HepG2 (cell line): ENCODE measurements around the gene DTX4. TPM values are rescaled to one million over a fixed set of nuclear protein-coding genes. Genes with fewer than 3 reads are reported as not detected.

Experiments
- FOXM1 ChIP-seq: sonication (generic); formaldehyde crosslinking; IDR thresholded peaks from 2 replicates; pipeline ENCODE4 v1.5.0; 2020; ENCODE audit warnings: missing genetic modification reagents
- NFE2L2 ChIP-seq: fragments of 150-350 bp; IDR thresholded peaks from 2 replicates; pipeline ENCODE4 v1.6.1; 2014; ENCODE audit warnings: low read length
- NRL ChIP-seq: sonication (generic); formaldehyde crosslinking; IDR thresholded peaks from 2 replicates; pipeline ENCODE4 v1.5.0; 2020; ENCODE audit warnings: missing genetic modification reagents, mild to moderate bottlenecking, moderate library complexity, borderline replicate concordance
- POLR2AphosphoS2 ChIP-seq: IDR thresholded peaks from 2 replicates; pipeline ENCODE4 v1.6.1; 2011; ENCODE audit warnings: low read depth, low read length, improper control_type of control experiment
- PRDM15 ChIP-seq: sonication (generic); formaldehyde crosslinking; IDR thresholded peaks from 2 replicates; pipeline ENCODE4 v1.4.0; 2020; ENCODE audit warnings: missing genetic modification reagents
- RARA ChIP-seq: IDR thresholded peaks from 2 replicates; pipeline ENCODE4 v1.6.1; 2016; ENCODE audit warnings: missing genetic modification reagents, missing compliant biosample characterization
- SSRP1 ChIP-seq: IDR thresholded peaks from 2 replicates; pipeline ENCODE4 v1.6.1; 2016; ENCODE audit warnings: control low read depth
- TAF1 ChIP-seq: sonication (generic); formaldehyde crosslinking; IDR thresholded peaks from 2 replicates; pipeline ENCODE4 v1.4.0; 2020; ENCODE audit warnings: missing genetic modification reagents
- ZNF12 ChIP-seq: sonication (generic); formaldehyde crosslinking; IDR thresholded peaks from 2 replicates; pipeline ENCODE4 v1.5.0; 2020; ENCODE audit warnings: missing genetic modification reagents
- ZNF235 ChIP-seq: sonication (generic); formaldehyde crosslinking; IDR thresholded peaks from 2 replicates; pipeline ENCODE4 v1.8.1; 2023; ENCODE audit warnings: mild to moderate bottlenecking, missing genetic modification reagents, borderline replicate concordance
- ZNF263 ChIP-seq: sonication (generic); formaldehyde crosslinking; IDR thresholded peaks from 2 replicates; pipeline ENCODE4 v1.4.0; 2020; ENCODE audit warnings: missing genetic modification reagents
- ZNF264 ChIP-seq: sonication (generic); formaldehyde crosslinking; IDR thresholded peaks from 2 replicates; pipeline ENCODE4 v1.4.0; 2020; ENCODE audit warnings: missing genetic modification reagents
- ZNF326 ChIP-seq: sonication (generic); formaldehyde crosslinking; IDR thresholded peaks from 2 replicates; pipeline ENCODE4 v1.4.0; 2020; ENCODE audit warnings: missing genetic modification reagents, borderline replicate concordance
- ZNF644 ChIP-seq: IDR thresholded peaks from 2 replicates; pipeline ENCODE4 v1.6.1; 2016; ENCODE audit warnings: low read depth
- ZNF709 ChIP-seq: sonication (generic); formaldehyde crosslinking; IDR thresholded peaks from 2 replicates; pipeline ENCODE4 v1.5.0; 2020; ENCODE audit warnings: mild to moderate bottlenecking, missing genetic modification reagents
- ZNF782 ChIP-seq: sonication (generic); formaldehyde crosslinking; IDR thresholded peaks from 2 replicates; pipeline ENCODE4 v1.4.0; 2020; ENCODE audit warnings: missing genetic modification reagents, mild to moderate bottlenecking, borderline replicate concordance
- polyA plus RNA-seq, 8 experiments: library from polyadenylated mRNA; depleted of rRNA in 3 of 8; stranded (reverse) in 7 of 8; unstranded in 1 of 8; fragments of >200 nt; fragmentation: Illumina TruSeq in 4 of 8; extraction: Trizol in 4 of 8; gene quantifications; 2 replicates each; pipeline versions ENCODE4 v1.2.1 to v1.2.3, GENCODE V29; 2011 to 2016; ENCODE audit warnings: low read depth in 4 of 8, missing spikeins in 1 of 8, mixed read lengths in 1 of 8; ENCODE audit not compliant: insufficient read depth in 1 of 8
- total RNA-seq, 5 experiments: library from RNA; depleted of rRNA; stranded (reverse); fragments of >200 nt; fragmentation: Illumina TruSeq; extraction: Trizol; gene quantifications; 2 replicates each; pipeline ENCODE4 v1.2.3, GENCODE V29; 2016; ENCODE audit warnings: low read depth in 1 of 5
- TF ChIP-seq, protein P1 (sequence below): sonication (generic); formaldehyde crosslinking; IDR thresholded peaks from 2 replicates; pipeline ENCODE4 v1.5.1; 2020; ENCODE audit warnings: mild to moderate bottlenecking, missing genetic modification reagents, borderline replicate concordance
- TF ChIP-seq, protein P2 (sequence below): sonication (generic); formaldehyde crosslinking; IDR thresholded peaks from 2 replicates; pipeline ENCODE4 v1.8.1; 2023; ENCODE audit warnings: mild to moderate bottlenecking, missing genetic modification reagents, borderline replicate concordance
- TF ChIP-seq, protein P3 (sequence below): sonication (generic); formaldehyde crosslinking; IDR thresholded peaks from 2 replicates; pipeline ENCODE4 v1.4.0; 2020; ENCODE audit warnings: mild to moderate bottlenecking, missing genetic modification reagents

The DTX4 gene
- total and polyA plus RNA-seq, 2 of the 13 experiments (the other 11 are each of a cell fraction or from before 2014, with no cell fraction given), result 0.67 to 5.6 TPM

DNA sequence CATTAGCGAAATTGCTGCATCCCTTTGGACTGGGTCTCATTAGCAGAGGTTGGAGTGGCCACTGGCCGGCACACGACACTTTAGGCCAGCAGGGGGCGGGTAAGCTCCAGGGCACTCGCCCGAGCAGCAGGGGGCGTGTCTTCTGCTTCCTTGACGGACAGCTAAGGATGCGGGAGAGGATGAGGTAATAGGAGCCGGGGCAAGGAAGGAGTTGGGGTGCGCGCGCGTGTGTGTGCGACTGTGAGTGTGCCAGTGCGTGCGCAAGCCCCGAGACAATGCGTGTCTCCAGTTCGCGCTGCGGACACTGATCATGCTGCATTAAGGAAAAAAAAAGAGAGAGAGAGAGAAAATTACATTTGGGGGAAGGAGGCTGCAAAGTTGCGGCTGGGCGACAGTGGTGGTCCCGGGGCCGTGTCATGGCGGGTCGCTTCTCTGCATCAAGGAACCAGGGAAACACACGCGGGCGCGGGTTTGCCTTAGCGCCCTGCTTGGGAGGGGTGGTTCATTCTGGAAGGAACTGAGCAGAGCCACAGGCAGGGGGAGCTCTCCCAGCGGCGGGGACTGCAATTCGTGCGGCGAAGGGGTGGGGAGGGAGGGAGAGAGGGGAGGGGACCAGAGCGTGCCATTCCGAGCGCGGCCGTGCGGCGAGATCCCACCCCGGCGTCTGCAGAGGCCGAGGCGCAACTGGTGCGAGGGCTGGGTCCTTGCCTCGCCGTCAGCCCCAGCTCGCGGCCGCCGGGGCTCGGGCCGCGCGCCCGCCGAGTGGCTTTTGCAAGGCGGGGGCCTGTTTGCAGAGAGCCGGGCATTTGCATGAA lies at the start of gene DTX4 (continued):
- TF ChIP-seq ZNF782 (CRISPR knock-in tag), result peak; percentile 82; the same call in 1 of the 2 replicates
- TF ChIP-seq NFE2L2, result no peak
- TF ChIP-seq, protein P1, sequence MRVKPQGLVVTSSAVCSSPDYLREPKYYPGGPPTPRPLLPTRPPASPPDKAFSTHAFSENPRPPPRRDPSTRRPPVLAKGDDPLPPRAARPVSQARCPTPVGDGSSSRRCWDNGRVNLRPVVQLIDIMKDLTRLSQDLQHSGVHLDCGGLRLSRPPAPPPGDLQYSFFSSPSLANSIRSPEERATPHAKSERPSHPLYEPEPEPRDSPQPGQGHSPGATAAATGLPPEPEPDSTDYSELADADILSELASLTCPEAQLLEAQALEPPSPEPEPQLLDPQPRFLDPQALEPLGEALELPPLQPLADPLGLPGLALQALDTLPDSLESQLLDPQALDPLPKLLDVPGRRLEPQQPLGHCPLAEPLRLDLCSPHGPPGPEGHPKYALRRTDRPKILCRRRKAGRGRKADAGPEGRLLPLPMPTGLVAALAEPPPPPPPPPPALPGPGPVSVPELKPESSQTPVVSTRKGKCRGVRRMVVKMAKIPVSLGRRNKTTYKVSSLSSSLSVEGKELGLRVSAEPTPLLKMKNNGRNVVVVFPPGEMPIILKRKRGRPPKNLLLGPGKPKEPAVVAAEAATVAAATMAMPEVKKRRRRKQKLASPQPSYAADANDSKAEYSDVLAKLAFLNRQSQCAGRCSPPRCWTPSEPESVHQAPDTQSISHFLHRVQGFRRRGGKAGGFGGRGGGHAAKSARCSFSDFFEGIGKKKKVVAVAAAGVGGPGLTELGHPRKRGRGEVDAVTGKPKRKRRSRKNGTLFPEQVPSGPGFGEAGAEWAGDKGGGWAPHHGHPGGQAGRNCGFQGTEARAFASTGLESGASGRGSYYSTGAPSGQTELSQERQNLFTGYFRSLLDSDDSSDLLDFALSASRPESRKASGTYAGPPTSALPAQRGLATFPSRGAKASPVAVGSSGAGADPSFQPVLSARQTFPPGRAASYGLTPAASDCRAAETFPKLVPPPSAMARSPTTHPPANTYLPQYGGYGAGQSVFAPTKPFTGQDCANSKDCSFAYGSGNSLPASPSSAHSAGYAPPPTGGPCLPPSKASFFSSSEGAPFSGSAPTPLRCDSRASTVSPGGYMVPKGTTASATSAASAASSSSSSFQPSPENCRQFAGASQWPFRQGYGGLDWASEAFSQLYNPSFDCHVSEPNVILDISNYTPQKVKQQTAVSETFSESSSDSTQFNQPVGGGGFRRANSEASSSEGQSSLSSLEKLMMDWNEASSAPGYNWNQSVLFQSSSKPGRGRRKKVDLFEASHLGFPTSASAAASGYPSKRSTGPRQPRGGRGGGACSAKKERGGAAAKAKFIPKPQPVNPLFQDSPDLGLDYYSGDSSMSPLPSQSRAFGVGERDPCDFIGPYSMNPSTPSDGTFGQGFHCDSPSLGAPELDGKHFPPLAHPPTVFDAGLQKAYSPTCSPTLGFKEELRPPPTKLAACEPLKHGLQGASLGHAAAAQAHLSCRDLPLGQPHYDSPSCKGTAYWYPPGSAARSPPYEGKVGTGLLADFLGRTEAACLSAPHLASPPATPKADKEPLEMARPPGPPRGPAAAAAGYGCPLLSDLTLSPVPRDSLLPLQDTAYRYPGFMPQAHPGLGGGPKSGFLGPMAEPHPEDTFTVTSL, result no peak; the same call in 1 of the 2 replicates
- TF ChIP-seq ZNF12 (CRISPR knock-in tag), result no peak; the same call in 1 of the 2 replicates
- no peak for TF ChIP-seq POLR2AphosphoS2
- no peak for TF ChIP-seq SSRP1 (CRISPR knock-in tag)
- TF ChIP-seq ZNF644 (CRISPR knock-in tag), result no peak
- TF ChIP-seq ZNF326 (CRISPR knock-in tag), result no peak
- no peak for TF ChIP-seq ZNF264 (CRISPR knock-in tag)
- TF ChIP-seq NRL (CRISPR knock-in tag), result no peak
- TF ChIP-seq, protein P2, sequence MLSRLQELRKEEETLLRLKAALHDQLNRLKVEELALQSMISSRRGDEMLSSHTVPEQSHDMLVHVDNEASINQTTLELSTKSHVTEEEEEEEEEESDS (CRISPR knock-in tag), result no peak
- TF ChIP-seq, protein P3, sequence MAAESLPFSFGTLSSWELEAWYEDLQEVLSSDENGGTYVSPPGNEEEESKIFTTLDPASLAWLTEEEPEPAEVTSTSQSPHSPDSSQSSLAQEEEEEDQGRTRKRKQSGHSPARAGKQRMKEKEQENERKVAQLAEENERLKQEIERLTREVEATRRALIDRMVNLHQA (CRISPR knock-in tag), result no peak
- TF ChIP-seq ZNF235, result no peak
- TF ChIP-seq TAF1 (CRISPR knock-in tag), result no peak
- peak; percentile 13; the same call in 1 of the 2 replicates for TF ChIP-seq ZNF263 (CRISPR knock-in tag)
- TF ChIP-seq FOXM1 (CRISPR knock-in tag), result no peak
- TF ChIP-seq PRDM15 (CRISPR knock-in tag), result no peak
- TF ChIP-seq RARA (CRISPR knock-in tag), result 0 out of 2 replicates have a peak, but pooled peaks have one; percentile 19
- TF ChIP-seq ZNF709 (CRISPR knock-in tag), result no peak
